Osteoblast (primary cell): ENCODE data around the gene PDLIM5. TPM values are rescaled to one million over a fixed set of nuclear protein-coding genes. Genes with fewer than 3 reads are reported as not detected.
A peak's percentile ranks its signal among the peaks of the same experiment; 100 is the strongest.
"Not testable (repeated sequence)": the region's sequence is repeated elsewhere in the genome, so short reads cannot be mapped to it uniquely, and the experiment has no call there.

Experiments
- DNase-seq: peaks from one replicate; pipeline ENCODE4 v3.0.0; 2011; ENCODE audit warnings: low spot score, mixed read lengths; ENCODE audit not compliant: insufficient read length; ENCODE audit errors: missing footprints
- H2AFZ ChIP-seq: 2 replicates; pipeline ENCODE4 v1.6.0; 2011; ENCODE audit warnings: mild to moderate bottlenecking, low read length
- H3K27ac ChIP-seq: 2 replicates; pipeline ENCODE4 v1.5.1; 2011; ENCODE audit warnings: mild to moderate bottlenecking, low read depth, low read length, moderate library complexity
- H3K27me3 ChIP-seq: 2 replicates; pipeline ENCODE4 v1.6.0; 2012; ENCODE audit warnings: mild to moderate bottlenecking, control low read depth, inconsistent platforms, low read length, moderate library complexity; ENCODE audit not compliant: insufficient read depth
- H3K36me3 ChIP-seq: 2 replicates; pipeline ENCODE4 v1.5.1; 2011; ENCODE audit warnings: mild to moderate bottlenecking, low read length, control low read depth, moderate library complexity; ENCODE audit not compliant: insufficient read depth
- H3K4me1 ChIP-seq: 2 replicates; pipeline ENCODE4 v1.5.1; 2011; ENCODE audit warnings: mild to moderate bottlenecking, low read length, control low read depth, moderate library complexity; ENCODE audit not compliant: insufficient read depth
- H3K4me2 ChIP-seq: 2 replicates; pipeline ENCODE4 v1.6.0; 2011; ENCODE audit warnings: mild to moderate bottlenecking, low read length; ENCODE audit not compliant: insufficient read depth
- H3K4me3 ChIP-seq: fragments of 200-600 bp; sonication (generic); 3 replicates; pipeline ENCODE4 v1.5.1; 2012; ENCODE audit warnings: mild to moderate bottlenecking, low read length, inconsistent platforms; ENCODE audit not compliant: insufficient read depth
- H3K79me2 ChIP-seq: 2 replicates; pipeline ENCODE4 v1.6.0; 2012; ENCODE audit warnings: mild to moderate bottlenecking, low read length, control low read depth, inconsistent platforms; ENCODE audit not compliant: insufficient read depth
- H3K9me3 ChIP-seq: 2 replicates; pipeline ENCODE4 v1.5.1; 2011; ENCODE audit warnings: low read depth, low read length, control low read depth
- H4K20me1 ChIP-seq: 2 replicates; pipeline ENCODE4 v1.6.0; 2012; ENCODE audit warnings: mild to moderate bottlenecking, low read length, control low read depth; ENCODE audit not compliant: insufficient read depth
- CTCF ChIP-seq: IDR thresholded peaks from 2 replicates; pipeline ENCODE4 v1.5.1; 2011; ENCODE audit warnings: mild to moderate bottlenecking, low read depth, low read length, moderate library complexity; ENCODE audit errors: extremely low read depth
- total RNA-seq: library from RNA; depleted of rRNA; stranded (reverse); fragments of >200 nt; gene quantifications from 2 replicates; pipeline ENCODE4 v1.2.3, GENCODE V29; 2012

Gene PDLIM5
- total RNA-seq, 1 donor, result 312 TPM

GRCh38 chr4:94507708-94508107, 56.0 kb downstream of the PDLIM5 start:
- no peak overlapping the region for H2AFZ ChIP-seq
- H3K27ac ChIP-seq, result peak overlapping the region; percentile 83
- no peaks in the 10 kb centered on the region for H3K9me3 ChIP-seq
- no peak for TF ChIP-seq CTCF
- peaks cover 31% of the 10 kb centered on the region for H3K4me1 ChIP-seq
- peak overlapping the region; percentile 22 for H3K4me2 ChIP-seq
- H4K20me1 ChIP-seq, result peaks cover 13% of the 10 kb centered on the region
- peak; percentile 68 for DNase-seq
- H3K79me2 ChIP-seq, result peaks cover 96% of the 10 kb centered on the region
- H3K27me3 ChIP-seq, result no peaks in the 10 kb centered on the region
- no peak overlapping the region for H3K4me3 ChIP-seq
- H3K36me3 ChIP-seq, result peaks cover 8% of the 10 kb centered on the region

DNA sequence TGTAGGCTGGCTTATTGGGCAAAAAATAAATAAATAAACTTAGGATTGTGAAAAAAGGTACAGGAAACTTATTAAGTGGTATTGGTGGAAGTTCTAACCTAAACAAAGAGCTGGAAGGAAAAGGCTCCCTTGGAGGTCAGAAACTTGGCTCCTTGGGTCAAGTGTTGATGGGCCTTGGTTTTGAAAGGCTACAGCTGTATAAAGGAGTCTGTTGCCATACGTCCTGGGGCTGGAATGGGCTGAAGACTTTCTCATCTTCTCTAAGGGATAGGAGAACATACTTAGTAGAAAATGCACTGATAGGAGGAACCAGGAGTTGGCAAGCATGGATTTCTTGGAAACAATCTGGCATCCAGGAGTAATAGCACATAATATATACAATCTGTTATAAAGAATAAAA, 56.6 kb downstream of the PDLIM5 start:
- H3K79me2 ChIP-seq, result peaks cover 96% of the 10 kb centered on the region

DNA sequence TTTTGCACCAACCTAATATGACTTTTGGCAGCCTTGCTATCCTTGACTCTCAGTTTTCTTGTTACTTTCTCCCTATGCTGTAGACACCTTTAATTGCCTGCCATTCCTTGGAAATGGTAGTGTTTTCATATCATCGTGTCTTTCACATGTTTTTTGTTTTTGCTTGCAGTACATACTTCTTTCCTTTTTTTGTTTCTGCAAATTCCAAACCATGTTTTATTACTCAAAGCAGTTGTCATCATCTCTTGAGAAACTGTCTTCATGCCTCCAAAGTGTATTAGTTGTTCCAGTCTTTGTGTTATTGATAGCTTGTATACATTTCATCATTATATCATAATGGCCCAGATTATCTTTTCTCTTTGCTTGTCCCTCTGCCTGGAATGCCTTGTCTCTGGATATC, 57.1 kb downstream of the PDLIM5 start:
- H3K79me2 ChIP-seq, result peaks cover 96% of the 10 kb centered on the region
- H3K9me3 ChIP-seq, result no peaks in the 10 kb centered on the region
- no peak overlapping the region for H2AFZ ChIP-seq
- no peak overlapping the region for H3K4me2 ChIP-seq
- peaks cover 13% of the 10 kb centered on the region for H4K20me1 ChIP-seq
- no peak overlapping the region for H3K4me3 ChIP-seq
- H3K27ac ChIP-seq, result peak overlapping the region; percentile 83
- H3K27me3 ChIP-seq, result no peaks in the 10 kb centered on the region
- H3K36me3 ChIP-seq, result peaks cover 8% of the 10 kb centered on the region
- H3K4me1 ChIP-seq, result peaks cover 31% of the 10 kb centered on the region
- DNase-seq, result no peak
- no peak for TF ChIP-seq CTCF

More for the DNA sequence above, 56.6 kb downstream of the PDLIM5 start:
- DNase-seq, result no peak
- H3K27ac ChIP-seq, result peak overlapping the region; percentile 83
- no peaks in the 10 kb centered on the region for H3K9me3 ChIP-seq
- peaks cover 13% of the 10 kb centered on the region for H4K20me1 ChIP-seq
- TF ChIP-seq CTCF, result no peak
- peaks cover 8% of the 10 kb centered on the region for H3K36me3 ChIP-seq
- H3K4me2 ChIP-seq, result peak overlapping the region; percentile 22
- H3K4me1 ChIP-seq, result peaks cover 31% of the 10 kb centered on the region
- no peak overlapping the region for H3K4me3 ChIP-seq
- no peak overlapping the region for H2AFZ ChIP-seq
- no peaks in the 10 kb centered on the region for H3K27me3 ChIP-seq

DNA sequence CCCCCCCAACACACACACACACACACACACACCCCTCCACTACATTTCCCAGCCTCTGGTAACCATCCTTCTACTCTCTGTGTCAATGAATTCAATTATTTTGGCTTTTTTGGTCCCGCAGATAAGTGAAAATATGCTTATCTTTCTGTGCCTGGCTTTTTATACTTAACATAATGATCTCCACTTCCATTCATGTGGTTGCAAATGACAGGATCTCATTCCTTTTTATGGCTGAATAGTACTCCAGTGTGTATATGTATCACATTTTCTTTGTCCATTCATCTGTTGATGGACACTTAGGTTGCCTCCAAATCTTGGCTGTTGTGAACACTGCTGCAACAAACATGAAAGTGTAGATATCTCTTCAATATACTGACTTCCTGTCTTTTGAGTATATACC, 59.8 kb downstream of the PDLIM5 start:
- no peak overlapping the region for H3K4me2 ChIP-seq
- no peaks in the 10 kb centered on the region for H3K9me3 ChIP-seq
- no peak overlapping the region for H2AFZ ChIP-seq
- peaks cover 46% of the 10 kb centered on the region for H3K4me1 ChIP-seq
- no peak overlapping the region for H3K27ac ChIP-seq
- no peaks in the 10 kb centered on the region for H3K27me3 ChIP-seq
- H3K4me3 ChIP-seq, result no peak overlapping the region
- H4K20me1 ChIP-seq, result peaks cover 9% of the 10 kb centered on the region
- no peak for TF ChIP-seq CTCF
- no peak for DNase-seq
- H3K79me2 ChIP-seq, result peaks cover 98% of the 10 kb centered on the region
- H3K36me3 ChIP-seq, result peaks cover 7% of the 10 kb centered on the region

- not testable (repeated sequence) for H3K9me3 ChIP-seq, H3K27ac ChIP-seq, H2AFZ ChIP-seq, H3K36me3 ChIP-seq, H4K20me1 ChIP-seq, H3K27me3 ChIP-seq, DNase-seq, H3K4me2 ChIP-seq, H3K4me3 ChIP-seq
- peaks cover 41% of the 10 kb centered on the region for H3K4me1 ChIP-seq
- peaks cover 99% of the 10 kb centered on the region for H3K79me2 ChIP-seq
These were observed 61.8 kb downstream of the PDLIM5 start for GRCh38 chr4:94513532-94513931.
